ENCODE data around the gene KCP.

Gene KCP

DNA sequence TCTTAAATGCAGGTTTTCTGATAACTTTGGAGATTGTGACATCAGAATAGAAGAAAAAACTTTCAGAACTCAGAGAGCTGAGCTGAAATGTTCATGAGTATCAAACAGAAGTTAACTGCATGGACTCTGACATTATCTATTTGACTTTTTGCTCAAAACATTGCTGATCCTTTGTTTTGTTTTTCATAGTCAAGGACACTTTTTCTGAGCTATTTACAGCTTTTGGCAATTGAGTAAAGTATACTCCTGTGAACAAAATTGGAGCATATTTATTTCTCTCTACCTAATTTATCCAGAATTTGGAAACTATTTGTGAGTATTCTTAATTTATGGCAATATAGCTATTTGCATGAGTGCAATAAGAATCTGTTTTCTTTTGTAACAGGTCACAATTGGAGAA, 11.1 kb downstream of the KCP start:
- DNase-seq: no peak
- peaks cover 71% of the 10 kb centered on the region for H3K36me3 Mint-ChIP-seq (ENCODE audit: low read depth)

DNA sequence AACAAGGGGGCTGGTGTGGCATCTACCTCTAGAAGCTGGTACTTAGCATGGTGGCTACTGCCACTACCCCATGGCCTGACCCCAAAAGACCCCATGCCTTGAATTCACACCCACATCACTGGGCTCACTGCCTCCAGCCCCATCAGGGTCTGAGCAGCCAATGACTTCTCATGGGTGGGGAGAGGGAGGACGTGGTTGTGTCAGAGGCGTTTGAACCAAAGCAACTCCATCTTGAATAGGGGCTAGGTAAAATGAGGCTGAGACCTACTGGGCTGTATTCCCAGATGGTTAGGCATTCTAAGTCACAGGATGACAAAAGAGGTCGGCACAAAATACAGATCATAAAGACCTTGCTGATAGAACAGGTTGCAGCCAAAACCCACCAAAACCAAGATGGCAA, 15.2 kb downstream of the KCP start:
- Mint-ChIP-seq H3K36me3 (ENCODE audit: low read depth) (peaks cover 40% of the 10 kb centered on the region), H3K9me3 (peaks cover 14% of the 10 kb centered on the region), H3K4me3 (no peak overlapping the region), H3K27me3 (ENCODE audit: low read depth, poor library complexity) (peaks cover 9% of the 10 kb centered on the region), H3K4me1 (no peaks in the 10 kb centered on the region), H3K27ac (no peak overlapping the region)
- TF ChIP-seq, protein P1, sequence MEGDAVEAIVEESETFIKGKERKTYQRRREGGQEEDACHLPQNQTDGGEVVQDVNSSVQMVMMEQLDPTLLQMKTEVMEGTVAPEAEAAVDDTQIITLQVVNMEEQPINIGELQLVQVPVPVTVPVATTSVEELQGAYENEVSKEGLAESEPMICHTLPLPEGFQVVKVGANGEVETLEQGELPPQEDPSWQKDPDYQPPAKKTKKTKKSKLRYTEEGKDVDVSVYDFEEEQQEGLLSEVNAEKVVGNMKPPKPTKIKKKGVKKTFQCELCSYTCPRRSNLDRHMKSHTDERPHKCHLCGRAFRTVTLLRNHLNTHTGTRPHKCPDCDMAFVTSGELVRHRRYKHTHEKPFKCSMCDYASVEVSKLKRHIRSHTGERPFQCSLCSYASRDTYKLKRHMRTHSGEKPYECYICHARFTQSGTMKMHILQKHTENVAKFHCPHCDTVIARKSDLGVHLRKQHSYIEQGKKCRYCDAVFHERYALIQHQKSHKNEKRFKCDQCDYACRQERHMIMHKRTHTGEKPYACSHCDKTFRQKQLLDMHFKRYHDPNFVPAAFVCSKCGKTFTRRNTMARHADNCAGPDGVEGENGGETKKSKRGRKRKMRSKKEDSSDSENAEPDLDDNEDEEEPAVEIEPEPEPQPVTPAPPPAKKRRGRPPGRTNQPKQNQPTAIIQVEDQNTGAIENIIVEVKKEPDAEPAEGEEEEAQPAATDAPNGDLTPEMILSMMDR (IDR thresholded peaks at IDR 0.05): no peak
- no peak for DNase-seq

More for the DNA sequence above, 11.1 kb downstream of the KCP start:
- Mint-ChIP-seq H3K4me1 (no peaks in the 10 kb centered on the region), H3K9me3 (peaks cover 25% of the 10 kb centered on the region), H3K4me3 (no peak overlapping the region), H3K27me3 (ENCODE audit: low read depth, poor library complexity) (no peaks in the 10 kb centered on the region), H3K27ac (no peak overlapping the region)
- TF ChIP-seq, protein P1 (IDR thresholded peaks at IDR 0.05): no peak

DNA sequence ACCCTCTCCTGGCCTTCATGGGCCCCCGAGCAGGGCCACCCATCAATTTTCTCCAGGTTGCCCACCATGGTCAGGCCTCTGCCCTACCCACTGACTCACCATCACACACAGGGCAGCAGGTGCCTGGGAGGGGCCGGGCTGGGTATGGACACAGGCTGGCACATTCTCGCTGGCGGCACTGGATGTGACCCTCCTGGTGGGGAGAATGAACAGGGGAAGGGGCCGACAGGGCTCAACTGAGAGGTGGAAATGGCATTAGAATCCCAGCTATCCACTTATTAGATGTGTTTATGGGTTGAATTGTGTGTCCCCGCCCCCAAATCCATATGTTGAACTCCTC, 16.4 kb downstream of the KCP start:
- Mint-ChIP-seq H3K4me3 (no peak overlapping the region), H3K36me3 (ENCODE audit: low read depth) (peaks cover 34% of the 10 kb centered on the region), H3K9me3 (peaks cover 5% of the 10 kb centered on the region), H3K4me1 (no peaks in the 10 kb centered on the region), H3K27me3 (ENCODE audit: low read depth, poor library complexity) (peaks cover 21% of the 10 kb centered on the region), H3K27ac (no peak overlapping the region)
- TF ChIP-seq, protein P1 (IDR thresholded peaks at IDR 0.05): no peak
- no peak for DNase-seq

DNA sequence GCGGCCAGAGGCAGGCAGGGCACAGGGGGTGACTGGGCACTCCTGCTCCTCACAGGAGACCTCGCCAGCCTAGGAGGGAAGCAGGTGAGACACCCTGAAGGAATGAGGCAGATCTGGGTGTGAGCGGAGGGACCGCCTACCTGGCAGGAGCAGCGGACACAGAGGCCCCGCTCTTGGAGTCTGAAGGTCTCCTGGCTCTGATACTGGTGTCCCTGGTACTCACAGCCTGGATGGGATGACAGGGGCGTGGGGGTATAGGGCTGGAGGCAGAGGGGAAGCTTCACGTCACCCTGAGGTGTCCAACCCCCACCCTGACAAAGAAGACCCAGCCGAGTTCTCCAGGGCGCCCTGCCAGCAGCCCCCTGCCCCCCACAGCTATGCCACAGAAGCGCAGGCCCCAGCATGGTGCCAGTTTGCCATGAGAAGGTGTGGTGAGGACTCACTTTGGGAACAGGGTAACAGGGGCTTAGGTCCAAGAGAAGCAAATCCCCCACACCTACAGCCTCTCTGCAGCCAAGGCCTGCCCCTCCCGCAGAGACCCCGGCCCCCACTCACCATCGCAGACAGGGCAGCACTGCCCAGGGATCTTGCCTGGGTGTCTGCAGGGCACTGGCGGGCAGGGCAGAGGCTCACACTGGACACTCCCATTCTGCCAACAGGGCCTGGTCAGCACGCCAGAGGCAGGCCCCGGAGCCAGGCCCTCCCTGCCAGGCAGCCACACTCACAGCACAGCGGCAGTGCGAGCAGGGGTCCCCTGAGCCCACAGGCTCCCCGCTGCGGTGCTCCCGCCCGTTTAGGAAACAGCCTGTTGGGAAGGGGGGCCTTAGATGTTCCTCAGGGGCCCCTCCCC, 17.0 kb downstream of the KCP start:
- H3K36me3 Mint-ChIP-seq (ENCODE audit: low read depth): peaks cover 28% of the 10 kb centered on the region
- H3K4me3 Mint-ChIP-seq: no peak overlapping the region
- TF ChIP-seq, protein P1 (IDR thresholded peaks at IDR 0.05): no peak
- H3K27me3 Mint-ChIP-seq (ENCODE audit: low read depth, poor library complexity): peaks cover 21% of the 10 kb centered on the region
- DNase-seq: no peak
- H3K4me1 Mint-ChIP-seq: no peaks in the 10 kb centered on the region
- peaks cover 2% of the 10 kb centered on the region for H3K9me3 Mint-ChIP-seq
- no peak overlapping the region for H3K27ac Mint-ChIP-seq

DNA sequence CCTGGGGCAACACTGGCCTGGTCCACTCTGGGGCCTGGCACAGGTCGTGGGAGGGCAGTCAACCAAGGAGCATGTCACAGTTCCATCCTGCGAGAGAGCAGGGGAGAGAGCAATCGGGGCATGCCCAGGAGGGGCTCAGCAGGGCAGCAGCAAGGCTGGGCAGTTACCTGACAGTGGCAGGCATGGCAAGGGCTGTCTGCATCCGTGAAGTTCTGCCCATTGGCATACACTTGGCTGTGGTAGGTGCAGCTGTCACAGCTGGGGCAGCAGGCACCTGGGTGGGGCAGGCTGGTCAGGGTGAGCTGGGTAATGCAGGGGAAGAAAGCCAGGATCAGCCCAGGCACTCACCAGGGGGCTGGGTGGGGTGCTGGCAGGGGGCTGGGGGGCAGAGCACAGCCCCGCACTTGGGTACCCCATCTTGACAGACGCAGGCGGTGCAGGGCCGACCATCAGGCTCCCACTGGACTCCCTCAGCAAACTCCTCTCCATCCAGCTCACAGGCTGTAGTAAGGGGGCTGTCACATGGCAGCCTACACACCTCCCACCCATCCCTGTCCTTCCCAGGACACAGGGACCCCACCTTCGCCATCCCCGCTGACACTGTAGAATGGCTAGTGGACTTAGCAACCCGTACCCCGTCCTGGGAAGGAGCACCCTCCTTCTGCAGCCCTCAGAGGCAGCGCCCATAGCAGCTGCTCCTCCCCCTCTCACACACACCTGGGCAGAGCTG, 17.8 kb downstream of the KCP start:
- TF ChIP-seq, protein P1 (IDR thresholded peaks at IDR 0.05): no peak
- Mint-ChIP-seq H3K9me3 (no peaks in the 10 kb centered on the region), H3K27me3 (ENCODE audit: low read depth, poor library complexity) (peaks cover 21% of the 10 kb centered on the region), H3K27ac (no peak overlapping the region), H3K4me3 (no peak overlapping the region), H3K36me3 (ENCODE audit: low read depth) (peaks cover 22% of the 10 kb centered on the region), H3K4me1 (no peaks in the 10 kb centered on the region)
- no peak for DNase-seq
